HG03520 (cell line): ENCODE data around the gene TRIM2.

Experiments used
- ATAC-seq: cut with Tn5 transposase; IDR thresholded peaks from one replicate; pipeline ENCODE4 v1.9.1; 2021; ENCODE audit warnings: mild to moderate bottlenecking, moderate library complexity; ENCODE audit not compliant: unreplicated experiment

Gene TRIM2

GRCh38 chr4:153271820-153272219 is 67.6 kb downstream of the TRIM2 start:
- no peak for ATAC-seq

- no peak for ATAC-seq
Measured at GRCh38 chr4:153273751-153274150, 69.5 kb downstream of the TRIM2 start.

- ATAC-seq: no peak
Measured at GRCh38 chr4:153274967-153275366, 70.7 kb downstream of the TRIM2 start.

GRCh38 chr4:153275380-153276276 is 71.4 kb downstream of the TRIM2 start:
- no peak for ATAC-seq

- no peak for ATAC-seq
Measured at GRCh38 chr4:153276971-153277370, 72.7 kb downstream of the TRIM2 start.

- no peak for ATAC-seq
Measured at GRCh38 chr4:153281476-153281875, 77.2 kb downstream of the TRIM2 start.

- ATAC-seq: no peak
Measured at GRCh38 chr4:153282023-153282422, 77.8 kb downstream of the TRIM2 start.

GRCh38 chr4:153283260-153283659 is 79.0 kb downstream of the TRIM2 start:
- no peak for ATAC-seq

GRCh38 chr4:153290134-153290533 is 85.9 kb downstream of the TRIM2 start:
- ATAC-seq: no peak

- ATAC-seq: no peak
Measured at GRCh38 chr4:153291562-153291961, 87.3 kb downstream of the TRIM2 start.

GRCh38 chr4:153292897-153293741 is 88.9 kb downstream of the TRIM2 start:
- no peak for ATAC-seq

- no peak for ATAC-seq
Measured at GRCh38 chr4:153293742-153294057, 89.5 kb downstream of the TRIM2 start.

GRCh38 chr4:153294631-153295030 is 90.4 kb downstream of the TRIM2 start:
- no peak for ATAC-seq

- ATAC-seq: no peak
Measured at GRCh38 chr4:153295131-153295755, 91.0 kb downstream of the TRIM2 start.

GRCh38 chr4:153296040-153296823 is 92.0 kb downstream of the TRIM2 start:
- ATAC-seq: no peak

GRCh38 chr4:153297116-153297515 is 92.9 kb downstream of the TRIM2 start:
- no peak for ATAC-seq

GRCh38 chr4:153310793-153311192 is 106.5 kb downstream of the TRIM2 start:
- ATAC-seq: no peak

GRCh38 chr4:153314915-153315314 is 110.7 kb downstream of the TRIM2 start:
- ATAC-seq: no peak

GRCh38 chr4:153318696-153319320 is 114.6 kb downstream of the TRIM2 start:
- no peak for ATAC-seq

GRCh38 chr4:153322791-153323190 is 118.5 kb downstream of the TRIM2 start:
- ATAC-seq: no peak
